ENCODE measurements around the gene RBPMS2. TPM values are rescaled to one million over a fixed set of nuclear protein-coding genes. Genes with fewer than 3 reads are reported as not detected.

Gene RBPMS2
- polyA plus RNA-seq, 1 of the 3 experiments (the other 2 are of a cell fraction): 6.5 TPM

- TF ChIP-seq, protein P1, sequence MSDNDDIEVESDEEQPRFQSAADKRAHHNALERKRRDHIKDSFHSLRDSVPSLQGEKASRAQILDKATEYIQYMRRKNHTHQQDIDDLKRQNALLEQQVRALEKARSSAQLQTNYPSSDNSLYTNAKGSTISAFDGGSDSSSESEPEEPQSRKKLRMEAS (IDR thresholded peaks at IDR 0.05; ENCODE audit: low read depth): no peak
- no peak for TF ChIP-seq ZBTB33 (IDR thresholded peaks at IDR 0.05; ENCODE audit: borderline replicate concordance, low read depth)
- no peak for TF ChIP-seq POLR2AphosphoS5 (IDR thresholded peaks at IDR 0.05; ENCODE audit: low read depth, low read length)
- TF ChIP-seq YY1 (IDR thresholded peaks at IDR 0.05; ENCODE audit: low read depth): no peak
- TF ChIP-seq RFX5 (IDR thresholded peaks at IDR 0.05; ENCODE audit: low read length): no peak
- TF ChIP-seq CHD2 (IDR thresholded peaks at IDR 0.05; ENCODE audit: low read length, partially characterized antibody): no peak
- TF ChIP-seq USF2 (IDR thresholded peaks at IDR 0.05; ENCODE audit: borderline replicate concordance, low read depth, low read length): no peak
- no peak for TF ChIP-seq MXI1 (IDR thresholded peaks at IDR 0.05; ENCODE audit: low read depth, low read length)
- no peak for TF ChIP-seq IRF3 (IDR thresholded peaks at IDR 0.05; ENCODE audit: low read depth, low read length)
- TF ChIP-seq TAF1 (IDR thresholded peaks at IDR 0.05; ENCODE audit: borderline replicate concordance, low read depth, low read length): no peak
Measured at GRCh38 chr15:64694816-64695215, 80.6 kb downstream of the RBPMS2 start (continued).

GRCh38 chr15:64693134-64693533 is 82.3 kb downstream of the RBPMS2 start:
- DNase-seq: no peak
- Histone ChIP-seq H3K79me2 (ENCODE audit: insufficient read depth) (peaks cover 68% of the 10 kb centered on the region), H3K27ac (ENCODE audit: low read depth in 2 of 2, low read length in 1 of 2) (peak overlapping the region; percentile 14 to 47; a peak in 2 of 4 replicates), H3K4me1 (ENCODE audit: control insufficient read depth in 1 of 2, insufficient read depth in 2 of 2, low read depth in 1 of 2, low read length in 1 of 2) (peaks cover 6 to 54% of the 10 kb centered on the region in 2 experiments; a peak in 3 of 4 replicates), H3K4me3 (ENCODE audit: low read depth in 2 of 2, low read length in 1 of 2) (no peak overlapping the region), H3K9ac (no peak overlapping the region), H4K20me1 (ENCODE audit: insufficient read depth) (peaks cover 58% of the 10 kb centered on the region), H3K36me3 (replicated peaks in 1 of 2; ENCODE audit: control insufficient read depth in 1 of 2, insufficient read depth in 2 of 2, low read length in 1 of 2) (peaks cover 43 to 45% of the 10 kb centered on the region in 2 experiments), H3K9me2 (no peaks in the 10 kb centered on the region), H3K27me3 (ENCODE audit: insufficient read depth) (no peaks in the 10 kb centered on the region), H3F3A (replicated peaks; ENCODE audit: insufficient read depth) (no peaks in the 10 kb centered on the region), H3K4me2 (no peak overlapping the region), H2AFZ (ENCODE audit: low read depth) (no peak overlapping the region), H3K9me3 (no peaks in the 10 kb centered on the region)
- peak; percentile 10; the same call in 1 of the 2 replicates for TF ChIP-seq JUND (IDR thresholded peaks at IDR 0.05)
- peak; percentile 34; the same call in 1 of the 2 replicates for TF ChIP-seq NFIC (IDR thresholded peaks at IDR 0.05; ENCODE audit: borderline replicate concordance)
- TF ChIP-seq YY1 (IDR thresholded peaks at IDR 0.05; ENCODE audit: low read depth): no peak
- POLR2A ChIA-PET: no interaction called here
- 58% methylated on average over 5 of the region's 5 CpGs for WGBS (ENCODE audit: low lambda C conversion rate)
- CTCF ChIA-PET: interaction anchor here (24.7 kb wide), 1 partner anchor 38 kb away, joined by 513 read pairs; no protein-coding TSS in a partner anchor
